GM18511 (cell line): Measurements from ENCODE around the gene ARPC1A.
"Not testable (repeated sequence)": the region's sequence is repeated elsewhere in the genome, so short reads cannot be mapped to it uniquely, and the experiment has no call there.

Source experiments
- ATAC-seq: cut with Tn5 transposase; IDR thresholded peaks from one replicate; pipeline ENCODE4 v1.9.1; 2021; ENCODE audit warnings: mild to moderate bottlenecking, moderate library complexity; ENCODE audit not compliant: unreplicated experiment

ARPC1A gene

GRCh38 chr7:99368750-99369389 lies 43.2 kb downstream of the ARPC1A start:
- ATAC-seq = no peak

GRCh38 chr7:99369767-99370391 lies 44.2 kb downstream of the ARPC1A start:
- ATAC-seq = no peak

GRCh38 chr7:99371376-99371920 lies 45.8 kb downstream of the ARPC1A start:
- no peak for ATAC-seq

- no peak for ATAC-seq
Observed at GRCh38 chr7:99372275-99373090, 46.8 kb downstream of the ARPC1A start.

GRCh38 chr7:99373091-99374066 lies 47.7 kb downstream of the ARPC1A start:
- no peak for ATAC-seq

- ATAC-seq = peak; percentile 67
Observed at GRCh38 chr7:99374111-99375064, 48.7 kb downstream of the ARPC1A start, which contains the start of gene ARPC1B. Gene ARPC1B (plus strand): TSS chr7:99374730. CDS start chr7:99385715, 10,985 bp downstream.

GRCh38 chr7:99375070-99375807 lies 49.5 kb downstream of the ARPC1A start:
- ATAC-seq = peak; percentile 49

- no peak for ATAC-seq
Observed at GRCh38 chr7:99379043-99379577, 53.4 kb downstream of the ARPC1A start.

GRCh38 chr7:99379693-99380031 lies 54.0 kb downstream of the ARPC1A start:
- ATAC-seq = not testable (repeated sequence)

GRCh38 chr7:99380032-99380822 lies 54.5 kb downstream of the ARPC1A start:
- peak; percentile 49 for ATAC-seq

- ATAC-seq = peak; percentile 87
Observed at GRCh38 chr7:99380823-99381663, 55.3 kb downstream of the ARPC1A start.

GRCh38 chr7:99381664-99382075 lies 56.0 kb downstream of the ARPC1A start:
- ATAC-seq = no peak

GRCh38 chr7:99383203-99383602 lies 57.5 kb downstream of the ARPC1A start:
- ATAC-seq = no peak

GRCh38 chr7:99383791-99384370 lies 58.2 kb downstream of the ARPC1A start:
- no peak for ATAC-seq

- no peak for ATAC-seq
Observed at GRCh38 chr7:99384523-99384922, 58.8 kb downstream of the ARPC1A start.

GRCh38 chr7:99385564-99385963 lies 59.9 kb downstream of the ARPC1A start:
- no peak for ATAC-seq
